CD4-positive, alpha-beta T cell treated with Interleukin-17A for 4 hours (primary cell): ENCODE results near the gene TRNP1.
"Not testable (repeated sequence)": the region's sequence is repeated elsewhere in the genome, so short reads cannot be mapped to it uniquely, and the experiment has no call there.

Source experiments
- DNase-seq: peaks from one replicate; pipeline ENCODE4 v3.0.0-alpha.2; 2020; ENCODE audit warnings: mixed read lengths

TRNP1 gene

GRCh38 chr1:26993237-26994019 is at the start of gene TRNP1:
Gene TRNP1, plus strand, starts transcription at chr1:26993692. Its CDS starts 95 bp downstream, at chr1:26993787.
- DNase-seq = peak; percentile 87

DNA sequence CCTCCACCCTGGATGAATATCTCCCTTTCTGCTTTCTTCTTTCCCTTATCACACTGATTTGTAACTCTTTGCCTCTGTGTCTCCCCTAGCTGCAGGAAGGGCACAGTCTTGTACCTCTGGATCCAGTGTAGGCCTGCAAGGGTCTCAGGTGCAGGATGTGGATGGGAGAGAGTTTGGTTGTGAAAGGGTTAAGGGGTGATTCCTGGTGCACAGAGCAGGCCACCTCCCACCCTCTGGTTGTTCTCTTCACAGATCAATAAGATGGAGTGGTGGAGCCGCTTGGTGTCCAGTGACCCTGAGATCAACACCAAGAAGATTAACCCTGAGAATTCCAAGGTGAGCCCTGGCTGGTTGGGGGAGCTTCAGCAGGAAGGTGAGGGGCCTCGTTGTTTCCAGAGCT is 48.4 kb upstream of the TRNP1 start:
- DNase-seq = no peak

DNA sequence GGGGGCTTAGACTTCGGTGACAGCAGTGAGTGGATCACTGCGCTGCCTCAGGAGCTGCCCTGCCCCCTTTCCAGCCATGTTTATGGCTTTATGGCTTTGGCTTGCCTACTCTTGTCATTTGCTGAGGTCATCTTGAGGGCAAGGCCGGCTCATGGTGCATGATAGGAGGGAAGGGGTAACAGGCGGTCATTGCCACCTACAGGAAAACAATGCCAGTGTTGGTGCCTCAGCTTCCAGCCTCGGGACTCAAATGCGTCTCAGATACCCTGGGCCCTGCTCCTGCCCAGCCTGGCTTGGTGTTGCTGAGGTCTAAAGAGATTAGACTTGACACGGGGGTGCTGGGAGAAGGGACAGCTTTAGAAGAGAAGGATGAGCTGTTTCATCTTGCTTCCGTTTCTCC is 47.8 kb upstream of the TRNP1 start:
- no peak for DNase-seq

DNA sequence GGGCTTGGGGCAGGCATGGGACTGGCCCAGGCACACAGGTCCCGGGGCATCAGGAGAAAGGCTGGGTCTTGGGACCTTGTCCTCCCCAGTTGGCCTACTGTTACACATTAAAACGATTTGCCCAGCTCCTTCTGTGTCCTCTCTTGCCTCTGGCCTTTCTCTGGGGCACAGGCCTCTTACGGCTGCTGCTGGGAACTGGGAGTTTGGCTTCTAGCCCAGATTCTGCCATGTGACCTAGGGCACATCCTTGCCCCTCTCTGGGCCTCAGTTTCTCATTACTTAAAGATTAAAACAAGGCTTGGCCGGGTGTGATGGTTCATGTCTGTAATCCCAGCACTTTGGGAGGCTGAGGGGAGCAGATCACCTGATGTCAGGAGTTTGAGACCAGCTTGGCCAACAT is 47.2 kb upstream of the TRNP1 start:
- DNase-seq = no peak

- not testable (repeated sequence) for DNase-seq
Observed at GRCh38 chr1:26948725-26949057, 44.8 kb upstream of the TRNP1 start.

- DNase-seq = no peak
Observed at GRCh38 chr1:26949266-26949925, 44.1 kb upstream of the TRNP1 start.

DNA sequence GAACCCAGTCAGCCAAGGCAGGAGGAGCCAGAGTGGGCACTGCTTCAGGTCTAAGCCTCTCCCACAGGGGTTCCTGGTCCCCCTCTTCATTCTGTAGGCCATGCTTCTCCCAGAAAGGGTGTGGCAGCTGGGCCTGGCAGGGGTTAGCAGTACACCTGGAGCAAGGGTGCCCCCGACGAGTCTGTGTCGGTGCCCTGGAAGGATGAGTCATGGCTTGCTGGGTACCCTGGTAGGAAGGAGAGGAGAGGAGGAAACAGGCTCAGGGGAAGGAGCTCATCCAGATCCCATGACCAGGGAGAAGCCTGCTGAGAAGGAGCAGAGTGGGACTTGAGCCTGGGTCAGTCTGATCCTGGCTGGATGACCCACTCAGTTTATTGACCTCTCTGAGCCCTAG is 43.6 kb upstream of the TRNP1 start:
- DNase-seq = no peak

DNA sequence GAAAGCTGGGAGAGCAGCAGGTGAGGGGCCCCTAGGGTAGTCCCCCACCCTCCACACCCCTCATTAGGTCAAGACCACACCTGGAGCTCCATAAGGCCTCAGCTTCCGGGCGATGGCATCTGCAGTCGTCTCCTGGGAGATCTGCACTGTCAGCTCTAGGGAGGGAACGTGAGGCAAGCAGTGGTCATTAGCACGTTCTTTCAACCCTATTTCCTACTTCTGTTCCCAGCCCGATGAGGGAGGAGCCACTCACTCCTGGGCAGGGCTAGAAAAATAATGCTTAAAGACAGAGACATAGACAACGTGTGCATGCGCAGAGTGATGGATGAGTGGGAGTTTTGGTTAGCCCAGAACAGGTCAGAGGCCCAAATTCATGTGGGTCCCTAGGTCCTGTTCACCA is 42.9 kb upstream of the TRNP1 start:
- no peak for DNase-seq

DNA sequence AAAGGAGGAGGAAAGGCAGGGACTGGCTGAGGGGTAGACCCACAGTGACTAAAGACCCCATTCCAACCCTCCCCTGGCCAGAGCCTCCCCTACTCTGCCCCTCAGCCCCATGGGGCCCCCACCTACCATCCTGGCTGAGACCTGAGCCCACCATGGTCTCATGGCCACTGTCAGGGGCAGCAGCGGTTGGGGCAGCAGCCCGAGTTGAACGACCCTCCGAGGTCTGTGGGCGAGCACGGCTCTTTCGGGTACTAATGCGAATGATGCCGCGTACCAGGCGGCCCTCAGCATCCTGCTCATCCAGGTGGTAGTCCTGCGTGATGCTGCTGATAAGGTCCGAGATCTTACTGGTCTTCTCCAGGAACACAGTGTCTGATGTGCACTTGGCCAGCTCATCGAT is 42.3 kb upstream of the TRNP1 start:
- no peak for DNase-seq

DNA sequence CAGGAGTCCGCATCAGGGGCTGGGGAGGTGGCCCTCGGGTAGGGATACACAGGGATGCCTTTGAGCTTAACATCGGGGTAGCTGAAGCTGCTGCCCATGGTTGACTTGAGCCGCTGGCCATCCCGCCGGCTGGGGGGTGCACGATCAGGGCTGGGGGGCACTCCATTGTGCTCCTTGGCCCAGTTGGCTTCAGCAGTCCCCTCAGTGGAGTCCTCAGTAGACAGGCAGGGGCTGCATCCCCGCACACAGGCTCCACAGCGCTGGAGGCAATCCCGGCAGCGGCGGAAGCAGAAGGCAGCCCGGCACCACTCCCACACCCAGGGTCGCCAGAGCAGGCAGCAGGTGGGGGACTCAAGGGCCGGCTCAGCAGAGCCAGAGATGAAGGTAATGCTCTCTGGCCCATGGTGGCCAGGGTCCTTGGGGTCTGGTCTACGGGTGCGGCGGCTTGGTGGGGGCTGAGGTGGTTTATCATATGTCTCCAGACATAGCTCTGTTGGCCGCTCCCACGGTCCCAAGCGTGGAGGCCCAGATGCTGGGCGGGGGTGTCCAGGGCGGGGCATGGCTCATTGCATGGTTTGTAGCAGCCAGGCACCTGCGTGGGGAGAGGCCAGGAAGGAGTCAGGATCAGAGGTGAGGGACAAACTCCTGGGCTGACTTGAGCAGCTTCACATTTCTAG is 41.5 kb upstream of the TRNP1 start:
- no peak for DNase-seq

DNA sequence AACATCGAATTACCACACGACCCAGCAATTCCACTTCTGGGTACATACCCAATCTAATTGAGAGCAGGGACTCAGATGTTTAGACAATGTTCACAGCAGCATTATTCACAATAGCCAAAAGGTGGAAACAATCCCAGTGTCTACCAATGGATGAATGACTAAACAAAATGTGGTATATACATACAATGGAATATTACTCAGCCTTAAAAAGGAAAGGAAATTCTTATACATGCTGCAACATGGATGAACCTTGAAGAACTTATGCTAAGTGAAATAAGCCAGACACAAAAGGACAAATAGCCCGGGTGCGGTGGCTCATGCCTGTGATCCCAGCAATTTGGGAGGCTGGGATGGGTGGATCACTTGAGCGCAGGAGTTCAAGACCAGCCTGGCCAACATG is 40.1 kb upstream of the TRNP1 start:
- DNase-seq = no peak

DNA sequence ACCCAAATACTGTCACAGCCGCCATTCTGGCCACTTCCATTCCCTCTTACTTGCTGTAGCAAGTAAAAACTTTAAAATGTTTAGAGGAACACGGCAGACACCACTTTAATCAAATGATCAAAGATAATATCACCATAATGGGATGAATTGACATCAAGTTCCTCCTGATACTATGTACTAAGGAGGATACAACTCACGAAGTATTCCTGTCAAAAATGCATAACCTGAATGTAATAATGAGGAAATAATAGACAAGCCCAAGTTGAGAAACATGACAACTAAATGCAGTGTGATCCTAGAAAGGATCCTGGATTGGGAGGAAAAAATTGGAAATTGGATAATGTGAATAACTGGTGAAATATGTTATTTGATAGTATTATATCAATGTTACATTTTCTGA is 37.2 kb upstream of the TRNP1 start:
- no peak for DNase-seq

- DNase-seq = no peak
Observed at GRCh38 chr1:26957306-26957705, 36.2 kb upstream of the TRNP1 start.

DNA sequence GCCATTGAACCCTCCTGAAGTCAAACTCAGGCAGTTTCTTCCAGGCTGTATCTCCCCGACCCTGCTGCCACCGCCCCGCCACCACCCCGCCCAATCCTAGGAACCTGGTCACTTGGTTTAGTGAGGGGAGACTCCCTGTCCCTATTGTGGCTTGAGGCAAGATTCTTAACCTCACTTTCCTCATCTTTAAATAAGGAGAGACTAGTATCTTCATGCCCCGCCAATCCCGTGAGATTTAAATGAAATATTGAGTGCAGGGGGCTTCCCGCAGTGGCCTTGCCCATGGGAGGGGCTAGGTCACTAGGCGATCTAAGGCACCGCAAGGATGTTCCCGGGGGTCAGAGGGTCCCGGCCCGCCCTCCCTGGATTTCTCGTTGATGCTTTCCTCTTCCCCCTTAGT is 34.2 kb upstream of the TRNP1 start:
- no peak for DNase-seq

GRCh38 chr1:26959722-26960624 is 33.5 kb upstream of the TRNP1 start, which contains the start of gene KDF1:
Gene KDF1, minus strand, starts transcription at chr1:26960468. Its CDS starts 8,088 bp downstream, at chr1:26952380.
- DNase-seq = peak; percentile 77

DNA sequence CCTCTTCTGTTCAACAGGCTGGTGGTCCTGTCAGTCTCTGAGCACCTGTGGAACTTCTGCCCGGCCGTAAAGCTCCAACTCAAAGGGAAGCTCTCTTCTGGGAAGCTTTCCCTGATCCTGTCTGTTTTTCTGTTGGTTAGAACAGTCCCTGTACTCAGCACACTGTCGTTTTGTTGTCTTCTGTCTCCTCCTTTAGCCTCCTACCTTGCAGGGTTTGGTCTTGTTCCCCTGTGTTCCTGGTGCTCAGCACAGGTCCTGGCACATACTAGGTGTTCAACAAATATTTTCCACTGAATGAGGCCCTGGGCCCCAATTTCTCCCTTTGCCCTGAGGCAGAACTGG is 32.9 kb upstream of the TRNP1 start:
- DNase-seq = no peak

DNA sequence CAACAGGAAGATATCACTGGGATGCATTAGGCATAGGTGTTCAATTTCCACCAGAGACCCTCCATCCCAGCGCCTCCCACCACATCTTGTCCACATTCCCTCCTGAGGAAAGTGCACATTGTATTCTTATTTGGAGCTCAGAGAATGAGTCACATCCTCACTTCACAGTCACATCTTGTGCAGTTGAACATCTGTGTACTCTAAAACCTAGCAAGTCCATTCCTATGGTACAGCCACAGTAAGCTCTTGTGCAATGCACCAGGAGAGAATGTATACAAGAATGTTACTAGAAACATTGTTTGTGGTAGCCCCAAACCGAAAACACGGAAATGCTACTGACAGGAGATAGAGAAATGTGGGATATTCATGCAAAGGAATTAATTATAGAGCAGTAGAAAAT is 31.7 kb upstream of the TRNP1 start:
- no peak for DNase-seq

DNA sequence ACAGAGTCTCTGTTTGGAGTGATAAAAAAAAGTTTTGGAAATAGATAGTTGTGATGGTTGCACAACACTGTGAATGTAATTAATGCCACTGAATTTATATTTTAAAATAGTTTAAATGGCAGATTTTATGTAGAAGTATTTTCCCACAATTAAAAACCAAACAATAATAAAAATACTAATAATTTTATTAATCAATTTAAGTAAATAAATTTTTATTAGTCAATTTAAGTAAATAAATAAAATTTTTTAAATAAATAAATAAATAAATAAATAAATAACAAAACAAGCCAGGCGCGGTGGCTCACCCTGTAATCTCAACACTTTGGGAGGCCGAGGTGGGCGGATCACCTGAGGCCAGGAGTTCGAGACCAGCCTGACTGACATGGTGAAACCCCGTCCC is 28.3 kb upstream of the TRNP1 start:
- DNase-seq = no peak

GRCh38 chr1:26965628-26966027 is 27.9 kb upstream of the TRNP1 start:
- DNase-seq = no peak

GRCh38 chr1:26970810-26971209 is 22.7 kb upstream of the TRNP1 start:
- DNase-seq = no peak

DNA sequence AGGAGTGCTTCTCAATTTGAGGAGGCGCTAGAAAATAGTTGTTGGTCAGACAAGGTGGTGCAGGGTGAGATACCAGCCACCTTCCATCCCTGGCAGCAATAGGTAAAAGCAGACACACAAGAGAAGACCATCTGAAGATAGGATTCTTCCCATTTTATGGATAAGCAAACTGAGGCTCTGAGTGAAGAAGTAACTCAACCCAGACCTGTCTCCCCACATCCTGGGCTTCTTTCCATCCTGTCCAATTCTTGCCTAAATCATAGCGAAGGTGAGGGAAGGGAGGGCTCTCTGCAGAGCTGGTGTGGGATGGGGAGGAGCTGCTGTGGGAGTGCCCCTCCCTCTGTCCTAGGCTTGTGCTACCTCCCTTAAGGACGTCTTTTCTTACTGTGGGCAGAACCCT is 21.9 kb upstream of the TRNP1 start:
- DNase-seq = no peak

DNA sequence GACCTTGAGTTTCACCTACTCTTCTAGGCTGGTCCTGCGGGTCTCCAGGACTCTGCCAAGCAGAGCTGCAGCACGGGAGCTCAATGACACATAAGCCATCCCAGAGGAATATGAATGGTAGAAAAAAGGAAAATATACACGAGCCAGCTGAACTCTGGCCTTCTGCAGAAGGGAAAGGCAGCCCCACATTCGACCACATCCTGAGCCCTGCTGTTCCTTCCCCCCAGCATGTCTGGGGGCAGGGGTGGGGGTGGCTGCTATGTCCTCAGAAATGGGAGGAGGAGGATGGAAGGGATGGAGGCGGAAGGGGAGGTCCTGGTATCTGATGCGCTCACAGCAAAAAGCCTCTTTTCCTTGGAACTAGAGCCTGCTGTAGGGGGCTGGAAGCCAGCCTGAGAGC is 21.1 kb upstream of the TRNP1 start:
- DNase-seq = no peak

- DNase-seq = no peak
Observed at GRCh38 chr1:26972821-26973220, 20.7 kb upstream of the TRNP1 start.
